BLaER1 treated with 17β-estradiol and CSF1 and Interleukin-3, amounts not matched to agents 10 nM and 100 nM (cell line): Measurements from ENCODE around the gene OR8D1.

ENCODE experiments used
- H3K27ac ChIP-seq, 11 experiments: shearing (Covaris generic); formaldehyde crosslinking; 2 replicates each; pipeline ENCODE4 v1.8.1; 2022
- H3K27me3 ChIP-seq, 11 experiments: shearing (Covaris generic); formaldehyde crosslinking; 2 replicates each; pipeline ENCODE4 v1.8.1; 2022
- H3K36me3 ChIP-seq, 11 experiments: shearing (Covaris generic); formaldehyde crosslinking; 2 replicates each; pipeline ENCODE4 v1.8.1; 2022
- H3K4me1 ChIP-seq, 10 experiments: shearing (Covaris generic); formaldehyde crosslinking; 2 replicates each; pipeline ENCODE4 v1.8.1; 2022
- H3K4me2 ChIP-seq, 11 experiments: shearing (Covaris generic); formaldehyde crosslinking; 2 replicates each; pipeline ENCODE4 v1.8.1; 2022
- H3K4me3 ChIP-seq, 10 experiments: shearing (Covaris generic); formaldehyde crosslinking; 2 replicates each; pipeline ENCODE4 v1.8.1; 2022
- H3K9ac ChIP-seq, 11 experiments: shearing (Covaris generic); formaldehyde crosslinking; 2 replicates each; pipeline ENCODE4 v1.8.1; 2022
- H3K9me3 ChIP-seq, 11 experiments: shearing (Covaris generic); formaldehyde crosslinking; replicated peaks in 1 of 11; 2 replicates each; pipeline ENCODE4 v1.8.1; 2022
- H4K20me1 ChIP-seq, 11 experiments: shearing (Covaris generic); formaldehyde crosslinking; 2 replicates each; pipeline ENCODE4 v1.8.1; 2022
- Cebpa-rat ChIP-seq, 11 experiments: shearing (Covaris generic); IDR thresholded peaks; 2 replicates each; pipeline ENCODE4 v1.8.1; 2022

The OR8D1 gene

DNA sequence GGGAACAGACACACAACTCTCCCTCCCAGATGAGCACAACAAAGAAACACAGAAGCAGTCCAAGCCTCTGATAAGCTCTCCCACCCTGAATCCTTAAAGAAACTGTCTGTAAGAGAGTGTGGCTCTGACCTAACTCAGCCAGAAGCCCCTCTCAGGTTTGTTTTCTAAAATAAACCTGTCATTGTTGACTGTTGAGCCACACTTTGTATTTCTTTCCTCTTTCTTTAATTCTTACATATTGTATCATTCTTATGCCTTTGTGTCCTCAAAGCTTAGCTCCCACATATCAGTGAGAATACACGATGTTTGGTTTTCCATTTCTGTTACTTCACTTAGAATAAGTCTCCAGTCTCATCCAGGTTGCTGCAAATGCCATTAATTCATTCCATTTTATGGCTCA lies 14.0 kb upstream of the OR8D1 start:
- H3K27me3 ChIP-seq = no peaks in the 10 kb centered on the region
- H3K4me1 ChIP-seq = peaks cover 24 to 46% (median 34%) of the 10 kb centered on the region in 10 experiments
- no peaks in the 10 kb centered on the region for H3K9me3 ChIP-seq
- H4K20me1 ChIP-seq = no peaks in the 10 kb centered on the region
- no peak overlapping the region for H3K27ac ChIP-seq
- peak overlapping the region in 10 of 11 experiments; percentile 10 to 75 (median 60); a peak in 13 of 22 replicates for H3K4me2 ChIP-seq
- no peak for TF ChIP-seq Cebpa-rat (IDR thresholded peaks at IDR 0.05)
- no peak overlapping the region for H3K4me3 ChIP-seq
- H3K36me3 ChIP-seq = no peaks in the 10 kb centered on the region
- H3K9ac ChIP-seq = no peak overlapping the region

- Histone ChIP-seq H3K4me1 (peaks cover 0 to 12% (median 0%) of the 10 kb centered on the region in 10 experiments; a peak in 6 of 20 replicates), H4K20me1 (no peaks in the 10 kb centered on the region), H3K27me3 (no peaks in the 10 kb centered on the region), H3K27ac (no peak overlapping the region), H3K9me3 (no peaks in the 10 kb centered on the region), H3K4me2 (no peak overlapping the region), H3K36me3 (no peaks in the 10 kb centered on the region), H3K9ac (no peak overlapping the region), H3K4me3 (no peak overlapping the region)
- no peak for TF ChIP-seq Cebpa-rat (IDR thresholded peaks at IDR 0.05)
These were observed 8.6 kb upstream of the OR8D1 start for GRCh38 chr11:124322356-124322755.

DNA sequence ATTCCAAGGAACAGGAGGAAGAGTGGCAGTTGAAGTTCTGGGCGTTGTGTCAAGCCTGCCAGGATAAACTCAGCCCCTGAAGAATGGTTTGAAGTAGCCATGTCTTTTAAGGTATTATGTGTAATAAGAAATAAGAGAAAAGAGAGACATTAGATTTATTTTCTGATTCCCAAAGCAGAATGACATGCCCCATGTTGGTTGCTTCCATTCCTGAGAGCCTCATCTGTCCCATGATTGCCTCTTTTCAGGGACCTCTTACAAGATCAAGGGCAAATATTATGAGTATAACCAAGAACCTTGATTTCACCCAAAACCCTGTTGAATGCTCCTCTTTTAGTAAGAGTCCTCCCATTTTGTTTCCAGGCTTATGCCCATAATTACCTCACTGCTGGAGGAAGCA lies 6.3 kb upstream of the OR8D1 start, which contains the start of gene OR8D2:
Gene OR8D2, minus strand, starts transcription at position 101 of the 400 bp plus-strand sequence. Its CDS starts 0 bp downstream, at position 101.
- Histone ChIP-seq H3K36me3 (no peaks in the 10 kb centered on the region), H4K20me1 (no peaks in the 10 kb centered on the region), H3K9me3 (no peaks in the 10 kb centered on the region), H3K4me1 (peaks cover 0 to 3% (median 0%) of the 10 kb centered on the region in 10 experiments; a peak in 3 of 20 replicates), H3K9ac (no peak within 1 kb of the TSS), H3K4me3 (no peak within 1 kb of the TSS), H3K27ac (no peak within 1 kb of the TSS), H3K4me2 (no peak within 1 kb of the TSS), H3K27me3 (no peaks in the 10 kb centered on the region)
- no peak for TF ChIP-seq Cebpa-rat (IDR thresholded peaks at IDR 0.05)

- peaks cover 0 to 6% (median 0%) of the 10 kb centered on the region in 10 experiments; a peak in 4 of 20 replicates for H3K4me1 ChIP-seq
- no peaks in the 10 kb centered on the region for H4K20me1 ChIP-seq
- H3K36me3 ChIP-seq = no peaks in the 10 kb centered on the region
- H3K4me3 ChIP-seq = no peak overlapping the region
- no peaks in the 10 kb centered on the region for H3K27me3 ChIP-seq
- H3K9me3 ChIP-seq = no peaks in the 10 kb centered on the region
- TF ChIP-seq Cebpa-rat (IDR thresholded peaks at IDR 0.05) = no peak
- H3K9ac ChIP-seq = no peak overlapping the region
- H3K4me2 ChIP-seq = peak overlapping the region in 2 of 11 experiments; percentile 15 to 62; a peak in 3 of 22 replicates
- no peak overlapping the region for H3K27ac ChIP-seq
These were observed 1.3 kb upstream of the OR8D1 start for GRCh38 chr11:124315052-124315451.

GRCh38 chr11:124313131-124313530 lies 618 bp downstream of the OR8D1 start:
- Histone ChIP-seq H3K36me3 (no peaks in the 10 kb centered on the region), H3K4me3 (no peak overlapping the region), H3K9me3 (no peaks in the 10 kb centered on the region), H3K9ac (no peak overlapping the region), H3K27ac (no peak overlapping the region), H3K4me1 (peaks cover 0 to 6% (median 0%) of the 10 kb centered on the region in 10 experiments; a peak in 4 of 20 replicates), H3K27me3 (no peaks in the 10 kb centered on the region), H3K4me2 (no peak overlapping the region), H4K20me1 (no peaks in the 10 kb centered on the region)
- TF ChIP-seq Cebpa-rat (IDR thresholded peaks at IDR 0.05) = no peak

DNA sequence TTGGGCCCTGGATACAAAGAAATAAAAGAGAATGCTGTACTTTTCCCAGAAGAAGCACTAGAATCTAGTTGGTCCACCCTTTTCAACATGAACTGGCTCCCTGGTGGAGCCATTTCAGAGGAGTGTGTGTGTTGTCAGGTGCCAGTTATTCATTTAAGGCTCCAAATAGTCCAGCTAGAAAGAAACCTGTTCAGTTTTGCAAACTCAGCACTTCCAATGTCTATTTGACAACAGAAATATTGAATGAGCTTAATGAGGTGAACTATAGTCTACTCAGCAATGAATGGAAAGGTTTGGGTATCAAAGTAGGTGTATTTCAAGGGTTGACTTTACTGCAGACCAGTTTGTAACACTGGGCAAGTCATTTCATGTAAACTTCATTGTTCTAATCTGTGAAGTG lies 2.1 kb downstream of the OR8D1 start:
- H4K20me1 ChIP-seq = no peaks in the 10 kb centered on the region
- no peak for TF ChIP-seq Cebpa-rat (IDR thresholded peaks at IDR 0.05)
- H3K4me3 ChIP-seq = no peak overlapping the region
- no peak overlapping the region for H3K27ac ChIP-seq
- peaks cover 0 to 6% (median 0%) of the 10 kb centered on the region in 10 experiments; a peak in 4 of 20 replicates for H3K4me1 ChIP-seq
- H3K4me2 ChIP-seq = no peak overlapping the region
- H3K27me3 ChIP-seq = no peaks in the 10 kb centered on the region
- no peaks in the 10 kb centered on the region for H3K9me3 ChIP-seq
- H3K9ac ChIP-seq = no peak overlapping the region
- H3K36me3 ChIP-seq = no peaks in the 10 kb centered on the region

GRCh38 chr11:124311269-124311668 lies 2.5 kb downstream of the OR8D1 start:
- peaks cover 0 to 6% (median 0%) of the 10 kb centered on the region in 10 experiments; a peak in 4 of 20 replicates for H3K4me1 ChIP-seq
- no peak overlapping the region for H3K4me3 ChIP-seq
- no peak overlapping the region for H3K27ac ChIP-seq
- no peak for TF ChIP-seq Cebpa-rat (IDR thresholded peaks at IDR 0.05)
- H3K9me3 ChIP-seq = no peaks in the 10 kb centered on the region
- no peaks in the 10 kb centered on the region for H4K20me1 ChIP-seq
- H3K4me2 ChIP-seq = no peak overlapping the region
- H3K36me3 ChIP-seq = no peaks in the 10 kb centered on the region
- no peak overlapping the region for H3K9ac ChIP-seq
- H3K27me3 ChIP-seq = no peaks in the 10 kb centered on the region

- Histone ChIP-seq H3K9me3 (no peaks in the 10 kb centered on the region), H3K4me2 (no peak overlapping the region), H3K27me3 (no peaks in the 10 kb centered on the region), H3K9ac (no peak overlapping the region), H4K20me1 (no peaks in the 10 kb centered on the region), H3K4me3 (no peak overlapping the region), H3K27ac (no peak overlapping the region), H3K4me1 (peaks cover 0 to 6% (median 0%) of the 10 kb centered on the region in 10 experiments; a peak in 4 of 20 replicates), H3K36me3 (no peaks in the 10 kb centered on the region)
- no peak for TF ChIP-seq Cebpa-rat (IDR thresholded peaks at IDR 0.05)
These were observed 3.0 kb downstream of the OR8D1 start for GRCh38 chr11:124310721-124311120.

- no peak overlapping the region for H3K4me2 ChIP-seq
- H3K4me3 ChIP-seq = no peak overlapping the region
- no peaks in the 10 kb centered on the region for H3K36me3 ChIP-seq
- no peaks in the 10 kb centered on the region for H3K9me3 ChIP-seq
- peaks cover 0 to 13% (median 0%) of the 10 kb centered on the region in 10 experiments; a peak in 6 of 20 replicates for H3K4me1 ChIP-seq
- H3K9ac ChIP-seq = no peak overlapping the region
- no peak for TF ChIP-seq Cebpa-rat (IDR thresholded peaks at IDR 0.05)
- no peaks in the 10 kb centered on the region for H3K27me3 ChIP-seq
- H3K27ac ChIP-seq = no peak overlapping the region
- H4K20me1 ChIP-seq = no peaks in the 10 kb centered on the region
These were observed 6.7 kb downstream of the OR8D1 start for GRCh38 chr11:124307093-124307492.
